SK-N-SH (cell line): ENCODE measurements around the gene MAEA. TPM values are rescaled to one million over a fixed set of nuclear protein-coding genes. Genes with fewer than 3 reads are reported as not detected.

Experiments
- CTCF ChIA-PET: fragments of 300-600, 350-600 bp; formaldehyde crosslinking; extraction: SDS; loops from one replicate; lab custom pipeline; 2021; lab: Yijun Ruan, JAX
- POLR2A ChIA-PET: fragments of 350-600 bp; sonication (Branson Sonifier 250); formaldehyde crosslinking; extraction: SDS; loops from one replicate; lab custom pipeline; 2020; ENCODE audit warnings: antibody characterized with exemption, inconsistent platforms; lab: Yijun Ruan, JAX
- DNase-seq: peaks from one replicate; pipeline ENCODE4 v3.0.0; 2012
- H2AFZ ChIP-seq: fragments of 200-600 bp; sonication (generic); 2 replicates; pipeline ENCODE4 v1.8.1; 2016; ENCODE audit warnings: antibody characterized with exemption, mild to moderate bottlenecking, low read depth
- H3F3A ChIP-seq: fragments of 200-600 bp; sonication (generic); replicated peaks from 2 replicates; pipeline ENCODE3; 2016; ENCODE audit warnings: antibody characterized with exemption, mild to moderate bottlenecking; ENCODE audit not compliant: insufficient read depth
- H3K27ac ChIP-seq, 2 experiments: fragments of 200-500 bp in 1 of 2; fragments of 200-600 bp in 1 of 2; sonication (Bioruptor generic) in 1 of 2; sonication (generic), shearing (Covaris generic) in 1 of 2; 2 replicates each; pipeline versions ENCODE4 v1.5.1 to v1.6.1; 2014 to 2016; ENCODE audit warnings: low read depth in 2 of 2, inconsistent platforms in 1 of 2, low read length in 1 of 2, mild to moderate bottlenecking in 1 of 2, mixed read lengths in 1 of 2
- H3K27me3 ChIP-seq: fragments of 200-600 bp; sonication (generic), shearing (Covaris generic); 2 replicates; pipeline ENCODE4 v1.6.1; 2016; ENCODE audit warnings: mixed run types; ENCODE audit not compliant: insufficient read depth
- H3K36me3 ChIP-seq, 2 experiments: fragments of 200-500 bp in 1 of 2; fragments of 200-600 bp in 1 of 2; sonication (Bioruptor generic) in 1 of 2; sonication (generic) in 1 of 2; replicated peaks in 1 of 2; 2 replicates each; pipeline versions ENCODE3 to v1.5.1; 2014 to 2016; ENCODE audit warnings: low read length in 1 of 2, mild to moderate bottlenecking in 1 of 2; ENCODE audit not compliant: insufficient read depth in 2 of 2, control insufficient read depth in 1 of 2
- H3K4me1 ChIP-seq, 2 experiments: fragments of 200-500 bp in 1 of 2; fragments of 200-600 bp in 1 of 2; sonication (Bioruptor generic) in 1 of 2; sonication (generic), shearing (Covaris generic) in 1 of 2; 2 replicates each; pipeline versions ENCODE4 v1.5.1 to v1.6.1; 2014 to 2016; ENCODE audit warnings: low read depth in 1 of 2, low read length in 1 of 2, mixed run types in 1 of 2; ENCODE audit not compliant: insufficient read depth in 2 of 2, control insufficient read depth in 1 of 2
- H3K4me2 ChIP-seq: fragments of 200-600 bp; sonication (generic), shearing (Covaris generic); 2 replicates; pipeline ENCODE4 v1.6.1; 2017; ENCODE audit warnings: mixed run types
- H3K4me3 ChIP-seq, 2 experiments: fragments of 200-500 bp in 1 of 2; fragments of 200-600 bp in 1 of 2; sonication (Bioruptor generic) in 1 of 2; sonication (generic), shearing (Covaris generic) in 1 of 2; 2 replicates each; pipeline versions ENCODE4 v1.5.1 to v1.8.1; 2014 to 2016; ENCODE audit warnings: low read depth in 2 of 2, inconsistent platforms in 1 of 2, low read length in 1 of 2, mild to moderate bottlenecking in 1 of 2, mixed read lengths in 1 of 2, moderate library complexity in 1 of 2
- H3K79me2 ChIP-seq: fragments of 200-600 bp; sonication (generic); 2 replicates; pipeline ENCODE4 v1.8.1; 2017; ENCODE audit warnings: mild to moderate bottlenecking; ENCODE audit not compliant: insufficient read depth
- H3K9ac ChIP-seq: fragments of 200-600 bp; sonication (generic); 2 replicates; pipeline ENCODE4 v1.6.1; 2017; ENCODE audit warnings: mixed run types
- H3K9me2 ChIP-seq: fragments of 200-600 bp; sonication (generic); 2 replicates; pipeline ENCODE4 v1.6.1; 2017; ENCODE audit warnings: mixed run types
- H3K9me3 ChIP-seq: fragments of 200-600 bp; sonication (generic); 2 replicates; pipeline ENCODE4 v1.6.1; 2017; ENCODE audit warnings: mixed run types, mild to moderate bottlenecking, moderate library complexity
- H4K20me1 ChIP-seq: fragments of 200-600 bp; sonication (generic); 2 replicates; pipeline ENCODE4 v1.6.1; 2017; ENCODE audit warnings: mild to moderate bottlenecking, mixed run types; ENCODE audit not compliant: insufficient read depth
- CHD2 ChIP-seq: fragments of 150-350 bp; IDR thresholded peaks from 2 replicates; pipeline ENCODE4 v1.6.1; 2018; ENCODE audit warnings: low read length; ENCODE audit not compliant: partially characterized antibody
- CTCF ChIP-seq: fragments of 200-600 bp; sonication (generic); IDR thresholded peaks from 2 replicates; pipeline ENCODE4 v1.6.1; 2017; ENCODE audit warnings: antibody characterized with exemption, mild to moderate bottlenecking, moderate library complexity
- ELF1 ChIP-seq: IDR thresholded peaks from 2 replicates; pipeline ENCODE4 v1.4.0; 2012
- FOSL2 ChIP-seq: IDR thresholded peaks from 2 replicates; pipeline ENCODE4 v1.4.0; 2012; ENCODE audit warnings: low read depth, mild to moderate bottlenecking, moderate library complexity, borderline replicate concordance
- GABPA ChIP-seq: IDR thresholded peaks from 2 replicates; pipeline ENCODE4 v1.4.0; 2012; ENCODE audit warnings: low read depth, mild to moderate bottlenecking
- JUND ChIP-seq: IDR thresholded peaks from 2 replicates; pipeline ENCODE4 v1.4.0; 2012
- NFIC ChIP-seq: IDR thresholded peaks from 2 replicates; pipeline ENCODE4 v1.4.0; 2012; ENCODE audit warnings: borderline replicate concordance
- POLR2AphosphoS5 ChIP-seq: IDR thresholded peaks from 2 replicates; pipeline ENCODE4 v1.6.1; 2012; ENCODE audit warnings: low read depth, low read length
- RCOR1 ChIP-seq: fragments of 150-350 bp; IDR thresholded peaks from 2 replicates; pipeline ENCODE4 v1.6.1; 2017; ENCODE audit warnings: antibody characterized with exemption, low read length
- RXRA ChIP-seq: IDR thresholded peaks from 2 replicates; pipeline ENCODE4 v1.4.0; 2012; ENCODE audit warnings: low read depth, mild to moderate bottlenecking, borderline replicate concordance
- TAF1 ChIP-seq: IDR thresholded peaks from 2 replicates; pipeline ENCODE4 v1.6.1; 2012; ENCODE audit warnings: low read depth, mild to moderate bottlenecking, low read length, moderate library complexity, borderline replicate concordance
- TCF12 ChIP-seq: IDR thresholded peaks from 2 replicates; pipeline ENCODE4 v1.4.0; 2012
- TEAD4 ChIP-seq: IDR thresholded peaks from 2 replicates; pipeline ENCODE4 v1.4.0; 2012; ENCODE audit warnings: mild to moderate bottlenecking, borderline replicate concordance; ENCODE audit not compliant: insufficient read depth
- USF1 ChIP-seq: IDR thresholded peaks from 2 replicates; pipeline ENCODE4 v1.4.0; 2012; ENCODE audit warnings: low read depth, borderline replicate concordance
- YY1 ChIP-seq: IDR thresholded peaks from 2 replicates; pipeline ENCODE4 v1.4.0; 2012; ENCODE audit warnings: low read depth, mild to moderate bottlenecking
- WGBS: methylation state at CpG from one replicate; pipeline ENCODE4 v1.1.6; 2017; ENCODE audit warnings: low lambda C conversion rate; 5-methylcytosine and 5-hydroxymethylcytosine counted together
- polyA plus RNA-seq, 3 experiments: library from polyadenylated mRNA; depleted of rRNA; stranded (reverse); fragments of >200 nt; gene quantifications; 2 replicates each; pipeline ENCODE4 v1.2.3, GENCODE V29; 2012
- TF ChIP-seq, protein P1 (sequence below): IDR thresholded peaks from 2 replicates; pipeline ENCODE4 v1.4.0; 2012; ENCODE audit warnings: low read depth
- TF ChIP-seq, protein P2 (sequence below): IDR thresholded peaks from 2 replicates; pipeline ENCODE4; 2012

The MAEA gene
- polyA plus RNA-seq, 1 of the 3 experiments (the other 2 are of a cell fraction) = 128 TPM

DNA sequence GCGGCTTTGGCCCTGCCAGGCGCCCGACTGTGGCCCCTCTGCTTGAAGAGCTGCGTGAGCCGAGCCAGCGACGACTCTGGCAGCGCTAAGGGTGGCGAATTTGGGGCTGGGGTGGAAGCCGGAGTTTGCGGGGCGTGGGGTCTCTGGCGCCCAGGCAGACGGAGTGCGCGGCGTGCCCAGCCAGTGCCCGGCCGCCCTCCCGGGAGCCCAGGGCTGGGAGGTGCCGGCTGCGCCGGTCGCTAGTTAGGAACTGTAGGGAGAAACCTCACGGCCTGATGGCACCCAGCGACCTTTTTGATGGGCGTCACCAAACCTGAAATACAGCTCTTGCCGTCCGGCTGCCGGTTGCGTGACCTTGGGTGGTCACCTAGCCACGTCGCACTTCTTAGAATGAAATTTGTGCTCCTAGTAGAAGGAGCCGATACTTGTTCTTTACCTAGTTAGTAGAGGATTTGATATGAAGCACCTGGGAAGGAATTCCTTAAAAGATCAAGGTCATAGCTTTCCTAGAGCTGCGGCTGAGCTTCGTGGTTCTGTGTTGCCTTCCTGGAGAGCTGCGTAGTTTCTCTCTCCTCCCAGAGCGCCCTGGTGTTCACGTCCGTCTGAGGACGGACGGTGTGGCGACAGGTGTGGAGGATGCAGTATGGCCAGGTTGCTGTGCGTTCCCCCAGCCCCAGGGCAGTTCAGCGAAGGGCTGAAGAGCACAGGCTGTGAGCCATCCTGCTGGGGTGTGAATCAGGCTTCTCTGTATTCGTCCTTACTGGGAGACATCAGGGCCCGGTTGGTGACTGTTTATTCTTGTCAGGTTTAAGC lies 680 bp downstream of the MAEA start:
- Histone ChIP-seq H3K4me3 (peak overlapping the region; percentile 86 to 95), H3K9me2 (no peaks in the 10 kb centered on the region), H3K27me3 (no peaks in the 10 kb centered on the region), H3K27ac (peak overlapping the region; percentile 38 to 73; a peak in 3 of 4 replicates), H4K20me1 (peaks cover 46% of the 10 kb centered on the region), H3K79me2 (peaks cover 55% of the 10 kb centered on the region), H3K36me3 (no peaks in the 10 kb centered on the region), H3F3A (peaks cover 3% of the 10 kb centered on the region), H2AFZ (no peak overlapping the region), H3K4me2 (peak overlapping the region; percentile 98), H3K4me1 (peaks cover 0 to 25% of the 10 kb centered on the region in 2 experiments; a peak in 3 of 4 replicates), H3K9ac (peak overlapping the region; percentile 85), H3K9me3 (no peaks in the 10 kb centered on the region)
- WGBS = 4% methylated on average over 20 of the region's 47 CpGs
- ChIA-PET POLR2A (no interaction called here), CTCF (interaction anchor here (0.9 to 1.5 kb wide), 4 partner anchors 62 to 430 kb away, joined by 3 to 4 read pairs (median 3); no protein-coding TSS in a partner anchor)
- TF ChIP-seq RCOR1 = no peak
- no peak for TF ChIP-seq CTCF
- TF ChIP-seq, protein P1, sequence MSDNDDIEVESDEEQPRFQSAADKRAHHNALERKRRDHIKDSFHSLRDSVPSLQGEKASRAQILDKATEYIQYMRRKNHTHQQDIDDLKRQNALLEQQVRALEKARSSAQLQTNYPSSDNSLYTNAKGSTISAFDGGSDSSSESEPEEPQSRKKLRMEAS = no peak
- no peak for TF ChIP-seq FOSL2
- no peak for TF ChIP-seq TCF12
- no peak for TF ChIP-seq JUND
- no peak for TF ChIP-seq GABPA
- no peak for TF ChIP-seq USF1
- TF ChIP-seq CHD2 = no peak
- no peak for TF ChIP-seq POLR2AphosphoS5
- no peak for TF ChIP-seq NFIC
- TF ChIP-seq, protein P2, sequence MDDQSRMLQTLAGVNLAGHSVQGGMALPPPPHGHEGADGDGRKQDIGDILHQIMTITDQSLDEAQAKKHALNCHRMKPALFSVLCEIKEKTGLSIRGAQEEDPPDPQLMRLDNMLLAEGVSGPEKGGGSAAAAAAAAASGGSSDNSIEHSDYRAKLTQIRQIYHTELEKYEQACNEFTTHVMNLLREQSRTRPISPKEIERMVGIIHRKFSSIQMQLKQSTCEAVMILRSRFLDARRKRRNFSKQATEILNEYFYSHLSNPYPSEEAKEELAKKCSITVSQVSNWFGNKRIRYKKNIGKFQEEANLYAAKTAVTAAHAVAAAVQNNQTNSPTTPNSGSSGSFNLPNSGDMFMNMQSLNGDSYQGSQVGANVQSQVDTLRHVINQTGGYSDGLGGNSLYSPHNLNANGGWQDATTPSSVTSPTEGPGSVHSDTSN = no peak
- DNase-seq = no peak

DNA sequence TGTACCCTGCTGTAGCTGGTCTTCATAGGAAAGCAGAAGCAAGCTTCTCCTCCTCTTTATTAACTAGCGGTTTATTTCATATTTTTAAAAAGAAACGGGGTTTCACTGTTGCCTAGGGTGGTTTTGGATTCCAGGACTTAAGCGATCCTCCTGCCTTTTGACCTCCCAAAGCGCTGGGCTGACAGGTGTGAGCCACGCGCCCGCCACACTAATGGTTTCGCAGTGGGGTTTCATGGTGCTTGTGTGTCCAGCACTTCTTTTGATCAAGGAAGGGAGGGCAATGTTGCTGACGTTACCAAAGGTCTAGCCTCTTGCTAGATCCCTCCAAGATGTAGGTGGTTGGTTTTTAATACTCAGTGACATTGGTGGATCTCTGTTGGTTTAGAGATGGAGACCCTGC lies 1.4 kb downstream of the MAEA start:
- Histone ChIP-seq H3K4me2 (peak overlapping the region; percentile 98), H2AFZ (no peak overlapping the region), H3K9ac (peak overlapping the region; percentile 85), H3K27ac (no peak overlapping the region), H3K79me2 (peaks cover 56% of the 10 kb centered on the region), H3K4me1 (peaks cover 0 to 25% of the 10 kb centered on the region in 2 experiments; a peak in 3 of 4 replicates), H3K27me3 (no peaks in the 10 kb centered on the region), H4K20me1 (peaks cover 47% of the 10 kb centered on the region), H3K4me3 (peak overlapping the region; percentile 86 to 95), H3F3A (peaks cover 3% of the 10 kb centered on the region), H3K9me3 (no peaks in the 10 kb centered on the region), H3K36me3 (no peaks in the 10 kb centered on the region), H3K9me2 (no peaks in the 10 kb centered on the region)
- no peak for DNase-seq
- ChIA-PET CTCF (interaction anchor here (0.6 to 1.6 kb wide), 4 partner anchors 10 to 429 kb away, joined by 3 to 4 read pairs (median 3); no protein-coding TSS in a partner anchor), POLR2A (no interaction called here)
- 67% methylated on average over 9 of the region's 9 CpGs for WGBS
- TF ChIP-seq YY1 (no peak), TAF1 (no peak), ELF1 (no peak), TEAD4 (no peak), GABPA (no peak), POLR2AphosphoS5 (no peak), CTCF (no peak), FOSL2 (no peak), RXRA (no peak)
- TF ChIP-seq, protein P2 = no peak
